Measurements from ENCODE around the gene HYLS1.
"Not testable (repeated sequence)": the region's sequence is repeated elsewhere in the genome, so short reads cannot be mapped to it uniquely, and the experiment has no call there.

Gene HYLS1

DNA sequence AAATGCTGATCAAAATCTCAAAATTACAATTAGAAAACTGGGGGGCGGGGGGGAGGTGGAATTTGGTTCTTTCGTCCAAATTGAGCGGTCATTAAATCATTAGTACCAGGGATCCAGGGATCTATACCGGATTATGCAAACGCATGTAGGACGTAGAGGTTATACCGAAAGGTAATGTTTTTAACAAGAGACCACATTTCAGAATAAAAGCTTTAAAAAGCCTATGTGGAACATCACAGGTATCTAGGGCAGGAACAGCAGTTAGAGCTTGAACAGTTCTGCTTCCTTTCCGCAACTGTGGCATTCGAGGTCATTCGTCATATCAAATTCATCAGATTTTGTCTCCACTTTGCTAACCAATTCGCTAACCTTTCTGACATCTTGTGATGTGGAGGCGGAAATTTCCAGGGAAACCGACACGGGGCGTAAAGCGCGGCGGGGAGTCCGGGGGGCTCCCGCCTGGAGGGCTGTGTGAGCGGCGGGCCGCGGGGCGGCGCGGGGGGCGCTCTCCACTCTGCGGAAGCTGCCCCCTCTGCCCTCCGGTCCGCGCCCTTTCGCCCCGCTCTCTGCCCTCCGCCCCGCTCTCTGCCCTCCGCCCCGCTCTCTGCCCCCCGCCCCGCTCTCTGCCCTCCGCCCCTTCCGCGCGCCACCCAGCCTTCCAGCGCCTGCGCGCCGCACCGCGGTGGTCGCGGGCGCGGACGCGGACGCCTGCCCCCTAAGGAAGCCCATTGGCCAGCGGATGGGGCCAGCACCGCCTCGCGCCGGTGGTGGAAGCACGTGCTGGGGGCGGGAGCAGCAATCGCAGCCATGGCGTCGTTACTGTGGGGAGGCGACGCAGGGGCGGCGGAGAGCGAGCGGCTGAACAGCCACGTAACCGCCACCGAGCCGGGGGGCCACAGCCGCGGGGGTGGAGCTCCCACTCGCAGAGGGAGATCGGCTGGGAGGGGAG lies 16.5 kb downstream of the HYLS1 start, which contains the start of gene DDX25:
DDX25 (plus strand) TSS at position 798 of the 949 bp plus-strand sequence; CDS start at position 808, 10 bp downstream.
- no peak for DNase-seq

DNA sequence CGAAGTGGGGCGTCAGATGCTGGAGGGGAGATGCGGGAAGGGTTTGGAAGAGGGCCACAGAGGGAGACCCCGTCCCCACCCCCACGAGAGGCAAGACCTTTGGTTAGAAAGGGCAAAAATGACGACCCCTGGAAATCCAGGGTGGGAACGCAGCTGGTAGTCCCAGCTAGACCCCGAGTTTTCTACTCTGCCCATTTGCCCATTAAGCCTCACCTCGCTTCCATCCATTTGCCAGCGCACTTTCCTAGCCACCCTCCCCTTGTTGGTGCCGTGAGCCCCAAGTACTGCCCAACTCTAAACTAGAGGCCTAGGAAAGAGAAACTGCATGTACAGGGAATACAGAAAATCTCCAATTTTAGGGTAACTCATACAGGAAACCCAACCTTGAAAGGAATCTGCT lies 17.2 kb downstream of the HYLS1 start:
- DNase-seq: no peak

GRCh38 chr11:125910226-125910849 lies 22.9 kb downstream of the HYLS1 start:
- no peak for DNase-seq

- DNase-seq: not testable (repeated sequence)
Measured at GRCh38 chr11:125914601-125915000, 27.1 kb downstream of the HYLS1 start.

DNA sequence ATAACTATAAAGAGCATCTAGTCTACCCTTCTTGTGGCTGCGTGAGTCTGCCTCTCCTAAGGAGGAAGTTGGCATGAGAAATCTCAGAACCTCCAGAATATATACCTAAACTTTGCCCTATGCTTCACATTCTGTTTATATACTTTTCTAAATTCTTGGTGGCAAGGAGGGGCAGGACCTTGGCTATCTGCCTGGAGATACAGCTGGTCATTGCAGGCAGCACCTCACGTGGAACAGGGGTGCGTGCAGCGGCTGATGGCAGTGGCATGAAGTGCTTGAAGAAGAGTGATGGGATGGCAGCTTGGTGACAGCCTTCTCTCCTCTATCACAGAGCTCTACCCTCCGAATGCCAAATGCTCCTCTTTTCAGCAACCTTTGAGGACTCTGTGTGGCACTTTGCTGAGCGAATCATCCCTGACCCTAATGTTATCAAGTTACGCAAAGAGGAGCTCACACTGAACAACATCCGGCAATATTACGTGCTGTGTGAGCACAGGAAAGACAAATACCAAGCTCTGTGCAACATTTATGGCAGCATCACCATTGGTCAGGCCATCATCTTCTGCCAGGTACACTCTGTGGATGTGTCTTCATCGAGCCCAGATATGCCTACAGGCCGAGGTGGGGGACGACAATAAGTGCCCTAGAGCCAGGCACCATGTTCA lies 29.3 kb downstream of the HYLS1 start:
- no peak for DNase-seq

DNA sequence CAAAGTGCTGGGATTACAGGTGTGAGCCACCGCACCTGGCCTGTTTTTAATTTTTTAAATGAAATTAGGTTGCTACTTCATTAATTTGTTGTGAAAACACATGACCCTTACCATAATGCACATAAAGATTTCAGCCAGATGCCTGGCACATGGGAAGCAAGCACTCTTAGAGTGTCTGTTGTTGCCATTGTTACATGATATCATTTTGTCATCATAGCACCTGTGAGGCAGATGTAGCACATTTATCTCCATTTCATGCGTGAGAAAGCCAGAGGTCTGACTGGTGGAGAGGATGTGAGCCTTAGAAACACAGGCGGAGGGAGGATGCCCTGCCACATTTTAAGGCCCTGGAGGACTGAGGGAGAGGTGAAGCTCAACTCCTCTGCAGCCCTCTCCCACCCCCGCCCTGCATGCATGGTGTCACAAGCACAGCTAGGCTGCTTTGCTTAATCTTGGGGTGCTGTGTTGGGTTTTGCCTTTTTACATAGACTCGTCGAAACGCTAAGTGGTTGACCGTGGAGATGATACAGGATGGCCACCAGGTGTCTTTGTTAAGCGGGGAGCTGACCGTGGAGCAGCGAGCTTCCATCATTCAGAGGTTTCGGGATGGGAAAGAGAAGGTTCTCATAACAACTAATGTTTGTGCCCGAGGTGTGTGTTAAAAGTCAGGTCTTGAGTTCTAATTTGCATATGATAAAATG lies 30.8 kb downstream of the HYLS1 start:
- DNase-seq: no peak

DNA sequence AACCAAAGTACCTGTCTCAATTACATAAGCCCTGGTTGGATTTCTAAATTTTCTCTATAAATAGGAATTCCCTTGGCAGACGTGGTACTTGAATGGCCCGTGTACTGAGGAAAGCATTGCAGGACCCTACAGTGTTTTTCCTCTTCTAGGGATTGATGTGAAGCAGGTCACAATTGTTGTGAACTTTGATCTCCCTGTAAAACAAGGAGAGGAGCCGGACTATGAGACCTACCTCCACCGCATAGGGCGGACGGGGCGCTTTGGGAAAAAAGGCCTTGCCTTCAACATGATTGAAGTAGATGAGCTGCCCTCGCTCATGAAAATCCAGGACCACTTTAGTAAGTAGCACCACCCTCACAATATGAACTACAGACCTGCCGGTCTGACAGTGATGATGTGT lies 33.6 kb downstream of the HYLS1 start:
- no peak for DNase-seq

GRCh38 chr11:125922156-125922555 lies 34.7 kb downstream of the HYLS1 start:
- no peak for DNase-seq

- DNase-seq: peak; percentile 84 to 86
Measured at GRCh38 chr11:125923012-125923579, 35.6 kb downstream of the HYLS1 start.

- DNase-seq: no peak
Measured at GRCh38 chr11:125923633-125924032, 36.2 kb downstream of the HYLS1 start.

DNA sequence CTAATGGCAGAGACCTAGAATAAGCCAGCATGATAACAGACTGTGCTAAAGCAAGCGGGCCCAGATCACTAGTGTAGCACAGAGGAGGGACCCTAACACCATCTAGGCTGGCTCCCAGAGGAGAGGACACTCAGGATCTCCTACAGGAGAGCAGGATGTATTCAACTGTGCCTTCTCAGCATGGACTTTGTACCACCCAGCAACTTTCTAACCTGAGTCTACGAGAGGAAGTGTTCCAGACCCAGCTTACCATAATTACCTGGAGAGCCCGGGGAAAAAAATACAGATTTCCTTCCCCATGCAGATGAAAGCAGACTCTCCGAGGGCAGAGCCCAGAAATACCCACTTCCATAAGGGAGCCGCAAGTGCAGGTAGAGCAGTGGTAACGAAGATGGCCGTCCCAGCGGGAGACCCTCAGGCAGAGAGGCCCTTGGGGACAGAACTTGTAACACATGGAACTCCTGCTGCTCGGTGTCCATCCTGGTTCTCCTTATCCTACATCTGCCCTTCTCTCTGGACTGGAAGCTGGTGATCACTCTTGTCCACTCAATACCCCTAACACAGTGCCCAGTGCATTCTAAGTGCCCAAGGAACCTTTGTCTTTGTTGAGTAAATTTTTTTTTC lies 37.0 kb downstream of the HYLS1 start:
- DNase-seq: no peak

- no peak for DNase-seq
Measured at GRCh38 chr11:125925247-125925740, 37.8 kb downstream of the HYLS1 start.

DNA sequence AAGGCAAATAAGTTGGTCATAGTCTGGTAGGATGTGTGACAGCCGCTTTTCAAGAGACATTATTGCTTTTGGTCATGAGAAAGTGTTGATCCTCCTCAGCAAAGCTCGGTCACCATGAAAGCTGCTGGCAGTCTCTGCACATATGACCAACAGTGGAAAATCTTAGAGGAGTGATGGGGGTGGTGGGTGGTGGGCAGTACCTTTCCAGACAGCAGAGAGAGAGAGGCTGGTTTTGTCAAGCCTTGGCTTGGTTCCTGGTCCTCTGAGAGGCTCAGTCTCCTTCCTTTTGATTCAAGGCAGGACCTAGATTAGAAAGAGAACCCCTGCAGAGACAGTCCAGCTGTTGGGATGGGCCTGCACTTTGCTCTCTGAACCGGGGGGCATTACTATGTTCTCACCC lies 38.3 kb downstream of the HYLS1 start:
- no peak for DNase-seq

DNA sequence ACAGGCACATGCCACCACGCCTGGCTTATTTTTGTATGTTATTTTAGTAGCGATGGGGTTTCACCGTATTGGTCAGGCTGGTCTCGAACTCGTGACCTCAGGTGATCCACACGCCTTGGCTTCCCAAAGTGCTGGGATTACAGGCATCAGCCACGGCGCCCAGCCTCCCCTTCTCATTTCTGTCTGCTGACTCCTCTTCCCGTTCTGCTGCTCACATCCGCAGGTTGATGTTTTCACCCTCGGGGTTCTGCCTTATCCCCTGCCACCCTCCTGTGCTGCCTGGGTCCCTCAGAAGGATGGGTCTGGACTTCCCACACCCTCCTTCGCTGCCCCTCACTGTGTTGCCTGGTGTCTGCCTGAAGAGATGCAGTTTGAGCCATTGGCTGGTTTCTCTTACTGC lies 39.2 kb downstream of the HYLS1 start:
- DNase-seq: no peak

DNA sequence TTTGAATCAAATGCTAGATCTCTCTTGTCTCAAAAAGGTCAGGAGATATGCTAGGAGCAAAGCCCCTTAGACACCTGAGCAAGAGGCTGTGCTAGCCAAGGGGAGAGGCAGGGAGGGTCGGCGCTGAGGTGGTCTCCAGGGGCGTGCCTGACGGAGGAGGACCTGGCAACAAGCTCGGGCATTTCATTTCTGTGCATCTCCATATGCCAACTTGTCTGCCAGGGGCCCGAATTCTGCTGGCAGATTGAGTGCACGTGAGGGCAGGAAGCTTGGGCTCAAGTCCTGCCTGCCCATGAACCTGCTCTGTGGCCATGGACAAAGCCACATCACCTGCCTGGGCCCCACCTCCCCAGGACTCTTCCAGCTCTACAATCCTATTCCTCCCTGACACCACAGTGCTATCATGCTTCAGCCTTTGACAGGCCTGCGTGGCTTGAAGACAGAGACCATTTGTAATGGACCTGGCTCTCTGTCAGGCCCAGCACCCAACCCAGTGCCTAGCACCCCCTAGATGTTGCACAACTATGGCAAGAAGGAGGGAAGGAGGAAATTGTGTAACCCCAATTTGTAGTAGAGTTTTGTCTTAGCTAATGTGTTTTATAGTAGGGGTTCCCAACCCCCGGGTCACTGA lies 42.1 kb downstream of the HYLS1 start:
- DNase-seq: no peak

DNA sequence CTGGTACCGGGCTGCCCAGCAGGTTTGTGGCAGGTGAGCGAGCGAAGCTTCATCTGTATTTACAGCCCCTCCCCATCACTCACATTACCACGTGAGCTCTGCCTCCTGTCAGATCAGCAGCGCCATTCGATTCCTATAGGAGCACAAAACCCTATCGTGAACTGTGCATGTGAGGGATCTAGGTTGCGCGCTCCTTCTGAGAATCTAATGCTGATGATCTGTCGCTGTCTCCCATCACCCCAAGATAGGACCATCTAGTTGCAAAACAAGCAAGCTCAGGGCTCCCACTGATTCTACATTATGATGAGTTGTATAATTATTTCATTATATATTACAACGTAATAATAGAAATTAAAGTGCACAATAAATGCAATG lies 42.6 kb downstream of the HYLS1 start:
- DNase-seq: no peak

DNA sequence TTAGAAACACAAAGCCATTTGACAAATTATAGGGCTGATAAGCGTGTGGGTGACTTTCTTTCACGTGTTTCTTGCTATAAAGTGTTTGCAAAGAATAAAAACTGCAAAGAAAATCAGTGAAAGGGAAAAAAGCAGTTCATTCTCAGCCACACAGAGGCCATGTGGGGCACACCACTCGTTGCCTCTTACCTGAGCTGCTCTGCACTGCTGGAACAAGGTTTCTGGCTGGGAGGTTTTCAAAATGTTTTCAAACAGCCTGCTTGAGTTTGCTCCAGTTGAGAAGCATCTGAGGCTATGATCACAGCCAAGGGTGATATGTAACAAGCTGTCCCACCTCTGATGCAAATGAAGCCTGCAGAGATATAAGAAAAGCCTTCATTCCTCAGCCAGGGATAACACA lies 43.6 kb downstream of the HYLS1 start:
- no peak for DNase-seq

GRCh38 chr11:125931668-125932067 lies 44.2 kb downstream of the HYLS1 start:
- DNase-seq: no peak

- DNase-seq: no peak
Measured at GRCh38 chr11:125932301-125932700, 44.8 kb downstream of the HYLS1 start.

DNA sequence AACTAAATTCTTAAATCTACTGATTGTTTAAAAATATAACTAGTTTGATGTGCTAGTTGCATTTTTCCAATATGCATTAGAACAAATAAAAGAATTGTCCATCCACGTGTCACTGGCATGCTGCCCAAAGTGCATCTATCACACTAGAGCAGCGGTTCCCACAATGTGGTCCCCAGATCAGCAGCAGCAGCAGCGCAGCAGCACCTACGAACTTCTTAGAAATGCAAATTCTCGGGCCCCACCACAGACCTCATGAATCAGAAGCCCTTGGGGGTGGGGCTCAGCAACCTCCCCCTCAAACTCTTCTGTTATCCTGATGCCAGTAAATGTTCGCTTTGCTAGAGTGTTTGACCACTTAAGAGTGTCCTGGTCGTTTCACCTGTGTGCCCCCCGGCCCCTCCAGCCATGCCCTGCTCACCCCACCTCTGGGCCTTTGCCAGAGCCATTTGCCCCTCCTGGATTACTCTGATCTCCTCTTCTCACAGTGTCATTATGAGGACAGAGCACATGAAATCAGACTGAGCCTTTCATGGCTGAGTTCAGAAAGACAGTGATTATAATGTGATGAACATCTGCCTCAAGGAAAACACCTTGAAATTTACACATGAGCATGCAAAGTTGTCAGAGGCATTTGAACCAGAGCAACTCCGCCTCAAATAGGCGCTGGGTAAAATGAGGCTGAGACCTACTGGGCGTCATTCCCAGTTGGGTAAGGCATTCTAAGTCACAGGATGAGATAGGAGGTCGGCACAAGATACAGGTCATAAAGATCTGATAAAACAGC lies 45.8 kb downstream of the HYLS1 start:
- DNase-seq: no peak

GRCh38 chr11:125934473-125934872 lies 47.0 kb downstream of the HYLS1 start:
- no peak for DNase-seq
